Activated CD4-positive, alpha-beta T cell treated with anti-CD3 and anti-CD28 coated beads, Interleukin-2, amount 50 U/mL, for 24 hours (primary cell): ENCODE measurements around the gene TXNRD1.

ENCODE experiments used
- DNase-seq, 2 donors: peaks; one replicate each; pipeline ENCODE4 v3.0.0-alpha.2; 2020; ENCODE audit warnings: low read depth in 1 of 2, low spot score in 1 of 2

Gene TXNRD1

DNA sequence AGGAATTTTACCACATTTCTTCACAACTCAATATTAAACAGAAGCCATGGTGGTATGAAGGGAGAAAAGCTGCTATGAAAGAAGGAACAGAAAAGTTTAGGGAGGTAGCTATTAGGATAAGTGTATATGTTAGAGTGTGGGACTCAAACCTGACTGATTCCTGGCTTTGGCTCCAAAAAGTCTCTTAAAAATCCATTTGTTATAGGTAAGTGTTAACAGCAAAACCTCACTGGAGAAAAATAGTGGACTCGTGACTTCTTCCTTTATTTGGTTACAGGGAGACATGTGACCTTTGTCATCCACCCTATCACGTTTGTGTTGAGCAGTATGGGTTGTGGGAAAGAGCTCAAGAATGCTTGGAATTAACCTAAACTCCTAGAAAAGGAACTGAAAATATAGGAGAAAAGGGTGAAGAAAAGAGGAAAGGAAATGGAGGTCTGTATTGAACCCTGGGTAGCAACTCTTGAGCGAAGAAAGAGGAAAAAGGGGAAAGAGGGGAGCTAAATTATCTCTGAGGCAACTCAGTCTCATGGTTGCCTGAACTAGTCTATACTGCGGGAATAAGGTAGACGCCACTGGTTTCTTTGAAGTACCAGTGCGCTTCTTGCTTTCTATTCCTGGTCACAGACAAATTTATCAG is 84.4 kb downstream of the TXNRD1 start:
- no peak for DNase-seq

DNA sequence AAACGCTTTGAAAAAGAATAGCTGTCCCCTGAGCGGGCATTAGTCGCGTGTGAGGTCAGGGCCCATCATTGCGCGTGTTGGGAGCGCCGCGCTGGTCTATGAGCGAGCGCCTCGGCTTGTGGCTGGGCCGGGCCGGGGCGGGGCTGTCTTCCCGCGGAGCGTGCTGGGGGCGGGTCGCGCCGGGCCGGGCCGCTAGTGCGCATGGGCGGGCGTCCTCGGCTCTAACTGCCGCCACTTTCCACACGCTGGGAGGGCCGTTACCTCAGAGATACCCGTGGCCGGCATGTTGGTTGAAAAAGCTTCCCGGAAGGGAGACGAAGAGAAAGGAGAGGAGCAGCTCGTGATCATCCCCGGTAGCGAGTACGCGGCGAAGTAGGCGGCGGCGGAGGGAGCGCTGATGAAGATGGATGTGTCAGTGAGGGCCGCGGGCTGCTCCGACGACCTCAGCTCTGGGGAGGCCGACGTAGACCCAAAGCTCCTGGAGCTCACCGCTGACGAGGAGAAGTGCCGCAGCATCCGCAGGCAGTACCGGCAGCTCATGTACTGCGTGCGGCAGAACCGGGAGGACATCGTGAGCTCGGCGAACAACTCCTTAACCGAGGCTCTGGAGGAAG is 88.1 kb downstream of the TXNRD1 start, which contains the start of gene EID3:
EID3 (plus strand) TSS at position 202 of the 614 bp plus-strand sequence; CDS start at position 398, 196 bp downstream.
- DNase-seq, result peak; percentile 76 to 80

GRCh38 chr12:104304261-104305009 is 88.9 kb downstream of the TXNRD1 start:
- no peak for DNase-seq

GRCh38 chr12:104305349-104305748 is 89.8 kb downstream of the TXNRD1 start:
- no peak for DNase-seq

- no peak for DNase-seq
These were observed 90.8 kb downstream of the TXNRD1 start for GRCh38 chr12:104306376-104306775.

GRCh38 chr12:104306943-104307654 is 91.5 kb downstream of the TXNRD1 start:
- DNase-seq, result no peak

GRCh38 chr12:104307655-104308000 is 92.0 kb downstream of the TXNRD1 start:
- no peak for DNase-seq

- no peak for DNase-seq
These were observed 93.9 kb downstream of the TXNRD1 start for GRCh38 chr12:104309446-104309993.

DNA sequence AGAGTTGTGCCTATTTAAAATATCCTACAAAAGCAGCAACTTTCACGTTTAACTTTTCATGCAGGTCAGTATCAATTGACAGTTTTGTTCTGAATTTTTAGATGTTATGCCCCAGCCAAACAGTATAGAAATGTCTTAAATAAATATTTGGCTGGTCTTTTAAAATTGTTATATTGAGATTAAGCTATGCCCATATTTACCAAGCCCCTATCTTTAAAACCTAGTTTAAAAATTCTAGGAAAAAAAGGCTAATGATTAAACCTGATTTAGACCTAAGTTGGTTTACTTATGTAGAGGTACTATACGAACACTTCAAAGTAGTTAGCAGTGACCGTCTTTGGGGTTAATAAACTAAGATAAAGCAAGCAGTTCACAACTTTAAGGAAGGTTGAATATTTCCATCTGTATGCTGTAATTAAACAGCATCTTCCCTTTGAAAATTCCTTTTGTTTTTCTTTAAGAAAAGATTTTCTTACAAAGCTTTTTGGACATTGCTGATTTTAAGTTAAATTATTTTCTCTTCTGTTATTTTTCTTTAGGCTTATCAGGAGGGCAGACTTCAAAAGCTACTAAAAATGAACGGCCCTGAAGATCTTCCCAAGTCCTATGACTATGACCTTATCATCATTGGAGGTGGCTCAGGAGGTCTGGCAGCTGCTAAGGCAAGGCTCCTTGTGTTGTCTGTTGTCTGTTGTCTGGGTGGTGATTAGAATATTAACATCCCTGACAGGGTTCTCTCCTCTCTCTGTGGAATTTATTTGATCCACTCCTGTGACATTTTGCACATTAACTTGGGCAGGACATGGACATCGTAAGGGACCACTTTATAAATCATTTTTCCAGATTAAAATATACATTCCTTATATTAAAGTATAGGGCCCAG is 95.4 kb downstream of the TXNRD1 start:
- no peak for DNase-seq

DNA sequence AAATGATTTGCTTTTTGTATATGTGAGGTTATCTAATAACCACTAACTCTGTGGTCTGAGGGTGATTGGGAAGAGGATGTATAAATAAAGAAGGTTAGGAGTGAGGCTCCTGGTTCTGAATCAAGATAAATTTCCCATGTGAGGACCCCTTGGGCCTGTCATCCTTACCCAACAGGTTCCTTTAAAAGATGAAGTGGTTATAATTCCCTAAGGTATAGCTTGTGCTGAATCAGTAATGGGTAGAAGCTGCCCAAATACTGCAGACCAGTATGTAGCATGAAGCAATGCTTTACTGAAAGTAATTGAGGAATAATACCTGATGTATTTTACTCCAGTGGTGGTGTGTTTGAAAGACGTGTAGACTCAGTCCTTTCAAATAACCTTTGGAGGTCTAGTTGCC is 96.6 kb downstream of the TXNRD1 start:
- DNase-seq, result no peak

DNA sequence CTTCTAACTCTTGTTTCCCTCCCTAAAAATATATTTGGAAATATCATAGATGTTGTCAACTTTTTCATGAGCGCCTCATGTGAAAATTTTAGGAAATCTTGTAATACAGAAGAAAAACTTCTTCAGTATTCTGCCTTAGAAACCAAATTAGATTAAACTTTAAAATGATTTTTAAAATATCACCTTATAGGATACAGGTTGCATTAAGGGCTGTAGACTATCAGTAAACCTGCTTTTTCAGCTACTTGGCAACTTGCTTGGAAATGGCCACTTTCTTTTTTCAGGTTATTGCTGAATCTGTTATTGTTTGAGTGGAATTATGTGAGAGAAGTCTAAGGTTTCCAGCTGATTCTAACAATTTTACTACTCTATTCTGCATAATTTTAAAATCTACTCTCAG is 97.1 kb downstream of the TXNRD1 start:
- no peak for DNase-seq

DNA sequence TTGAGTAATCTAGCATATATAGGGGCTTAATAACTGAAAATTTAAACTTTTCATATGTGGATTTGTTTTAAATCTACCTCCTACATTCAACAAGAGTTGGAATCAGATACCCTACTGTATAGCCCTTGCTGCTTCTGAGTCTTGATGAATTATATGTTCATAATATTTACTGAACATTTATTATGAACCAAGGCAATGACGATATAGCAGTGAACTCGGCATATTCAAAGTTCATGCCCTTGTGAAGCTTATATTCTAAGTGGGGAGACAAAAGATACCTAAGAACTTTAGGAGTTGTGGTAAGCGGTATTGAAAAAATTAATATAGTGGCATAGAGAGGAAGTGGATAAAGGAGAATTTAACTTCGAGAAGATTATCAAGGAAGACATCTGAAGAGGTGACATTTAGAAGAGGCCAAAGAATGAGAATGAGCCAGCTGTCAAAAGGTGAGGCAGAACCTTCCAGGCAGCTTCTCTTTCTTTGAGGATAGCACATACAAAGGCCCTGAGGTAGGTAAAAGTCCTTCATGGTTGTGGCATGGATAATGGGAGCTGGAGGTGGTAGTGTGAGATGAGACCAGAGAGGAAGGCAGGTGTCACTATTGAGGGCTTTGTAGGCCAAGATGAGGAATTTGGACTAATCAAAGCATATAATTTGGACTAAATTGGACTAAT is 98.1 kb downstream of the TXNRD1 start:
- DNase-seq, result no peak

DNA sequence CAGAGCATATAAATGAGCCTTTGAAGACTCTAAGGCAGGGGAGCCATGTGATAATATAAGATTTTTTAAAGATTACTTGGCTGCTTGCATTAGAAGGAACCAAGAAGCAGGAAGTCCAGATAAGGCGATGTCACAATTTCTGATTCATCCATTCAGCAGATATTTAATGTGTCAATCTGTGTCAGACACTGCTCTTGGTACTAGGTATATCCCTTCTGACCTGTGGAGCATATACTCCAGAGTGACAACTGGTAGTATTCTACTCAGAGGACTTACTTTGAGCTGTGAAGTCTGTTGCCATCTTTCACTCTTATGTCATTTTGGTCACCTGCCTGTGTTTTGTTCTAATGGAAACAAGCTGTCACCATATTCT is 98.6 kb downstream of the TXNRD1 start:
- DNase-seq, result no peak

GRCh38 chr12:104315326-104316224 is 100.0 kb downstream of the TXNRD1 start:
- no peak for DNase-seq

DNA sequence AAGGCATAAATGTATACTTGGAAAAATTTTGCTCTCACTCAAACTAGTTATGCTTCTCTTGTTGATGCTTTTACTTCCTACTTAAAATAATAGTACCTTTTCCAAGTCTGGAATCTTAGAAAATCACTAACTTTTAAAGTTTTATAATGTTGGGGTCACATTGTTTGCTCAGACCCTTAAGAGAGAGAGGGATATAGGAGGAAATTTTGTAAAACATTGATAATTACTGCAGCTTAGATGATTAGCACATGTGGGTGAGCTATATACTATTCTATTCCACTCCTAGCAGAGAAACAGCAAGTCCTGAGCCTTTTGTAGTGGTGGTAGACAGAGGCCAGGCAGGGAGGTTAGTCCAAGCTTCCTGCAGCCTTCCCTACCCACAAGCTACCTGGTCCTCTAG is 101.4 kb downstream of the TXNRD1 start:
- DNase-seq, result no peak

GRCh38 chr12:104317538-104318210 is 102.1 kb downstream of the TXNRD1 start:
- no peak for DNase-seq

GRCh38 chr12:104319028-104319427 is 103.4 kb downstream of the TXNRD1 start:
- DNase-seq, result no peak

GRCh38 chr12:104319918-104320626 is 104.5 kb downstream of the TXNRD1 start:
- DNase-seq, result no peak
